ENCODE measurements around the gene GNAQ.

The GNAQ gene

GRCh38 chr9:77834898-77835488 is 196.6 kb downstream of the GNAQ start:
- no peak for FAIRE-seq

GRCh38 chr9:77833561-77834429 is 197.8 kb downstream of the GNAQ start:
- FAIRE-seq = no peak

- no peak for FAIRE-seq
Measured at GRCh38 chr9:77832639-77833038, 199.0 kb downstream of the GNAQ start.

GRCh38 chr9:77831781-77832180 is 199.8 kb downstream of the GNAQ start:
- FAIRE-seq = no peak

GRCh38 chr9:77830618-77831285 is 200.9 kb downstream of the GNAQ start:
- FAIRE-seq = peak; percentile 6

GRCh38 chr9:77829420-77829819 is 202.2 kb downstream of the GNAQ start:
- FAIRE-seq = no peak

- no peak for FAIRE-seq
Measured at GRCh38 chr9:77827104-77827784, 204.4 kb downstream of the GNAQ start.

- no peak for FAIRE-seq
Measured at GRCh38 chr9:77826621-77827020, 205.0 kb downstream of the GNAQ start.

- FAIRE-seq = no peak
Measured at GRCh38 chr9:77826116-77826515, 205.5 kb downstream of the GNAQ start.

- FAIRE-seq = no peak
Measured at GRCh38 chr9:77825361-77825760, 206.2 kb downstream of the GNAQ start.

GRCh38 chr9:77820293-77820954 is 211.2 kb downstream of the GNAQ start:
- FAIRE-seq = no peak

- FAIRE-seq = no peak
Measured at GRCh38 chr9:77819657-77820056, 212.0 kb downstream of the GNAQ start.

- no peak for FAIRE-seq
Measured at GRCh38 chr9:77817590-77818311, 213.9 kb downstream of the GNAQ start.

GRCh38 chr9:77816641-77817341 is 214.8 kb downstream of the GNAQ start:
- FAIRE-seq = no peak

GRCh38 chr9:77815260-77815659 is 216.4 kb downstream of the GNAQ start:
- FAIRE-seq = no peak

- FAIRE-seq = no peak
Measured at GRCh38 chr9:77811832-77812231, 219.8 kb downstream of the GNAQ start.

- no peak for FAIRE-seq
Measured at GRCh38 chr9:77810637-77811119, 220.9 kb downstream of the GNAQ start.

- no peak for FAIRE-seq
Measured at GRCh38 chr9:77810047-77810446, 221.6 kb downstream of the GNAQ start.

- no peak for FAIRE-seq
Measured at GRCh38 chr9:77809552-77809951, 222.1 kb downstream of the GNAQ start.

GRCh38 chr9:77808751-77809081 is 222.9 kb downstream of the GNAQ start:
- FAIRE-seq = no peak
